H1 (cell line): ENCODE measurements around the gene ANAPC13. TPM values are rescaled to one million over a fixed set of nuclear protein-coding genes. Genes with fewer than 3 reads are reported as not detected.

Source experiments
- CTCF ChIA-PET: fragments of 300-600 bp; sonication (Branson Sonifier 250); formaldehyde crosslinking; loops from one replicate; lab custom pipeline; 2021; ENCODE audit not compliant: partially characterized antibody; lab: Charles Lee
- POLR2A ChIA-PET: fragments of 300-600 bp; sonication (Branson Sonifier 250); formaldehyde crosslinking; loops from one replicate; lab custom pipeline; 2021; ENCODE audit warnings: inconsistent platforms; ENCODE audit not compliant: partially characterized antibody; lab: Charles Lee
- DNase-seq, 2 experiments: peaks; one replicate each; pipeline versions ENCODE4 v3.0.0 to v3.0.0-alpha.2; 2010 to 2022; ENCODE audit warnings: low spot score in 2 of 2, low read depth in 1 of 2, mixed read lengths in 1 of 2
- FAIRE-seq: peaks from 2 replicates; lab custom pipeline; 2011; peaks lifted over from hg19 to GRCh38; lab: Jason Lieb, UNC
- H2AFZ ChIP-seq: 2 replicates; pipeline ENCODE4 v1.8.1; 2012; ENCODE audit warnings: low read length, inconsistent platforms
- H2AK5ac ChIP-seq: 2 replicates; pipeline ENCODE4 v1.6.1; 2013; ENCODE audit warnings: low read depth, low read length
- H2BK120ac ChIP-seq: replicated peaks from 2 replicates; pipeline ENCODE3; 2013; ENCODE audit warnings: low read depth, low read length, inconsistent platforms
- H2BK12ac ChIP-seq: 2 replicates; pipeline ENCODE4 v1.6.1; 2013; ENCODE audit warnings: low read depth, low read length
- H2BK15ac ChIP-seq: 2 replicates; pipeline ENCODE4 v1.6.1; 2013; ENCODE audit warnings: low read length
- H2BK20ac ChIP-seq: 2 replicates; pipeline ENCODE4 v1.6.1; 2013; ENCODE audit warnings: low read length
- H2BK5ac ChIP-seq: 2 replicates; pipeline ENCODE4 v1.6.1; 2013; ENCODE audit warnings: low read depth, low read length
- H3K14ac ChIP-seq: 2 replicates; pipeline ENCODE4 v1.6.1; 2013; ENCODE audit warnings: inconsistent platforms; ENCODE audit not compliant: insufficient read length
- H3K18ac ChIP-seq: 2 replicates; pipeline ENCODE4 v1.6.1; 2013; ENCODE audit warnings: low read length; ENCODE audit errors: extremely low read depth
- H3K23ac ChIP-seq: 2 replicates; pipeline ENCODE4 v1.6.1; 2013; ENCODE audit warnings: inconsistent platforms; ENCODE audit not compliant: insufficient read length
- H3K23me2 ChIP-seq: 2 replicates; pipeline ENCODE4 v1.6.1; 2013; ENCODE audit warnings: low read depth, low read length
- H3K27ac ChIP-seq: 2 replicates; pipeline ENCODE4 v1.6.1; 2011; ENCODE audit warnings: low read depth, low read length, inconsistent platforms
- H3K27me3 ChIP-seq, 4 experiments: replicated peaks in 1 of 4; 1 replicate in 1 of 4; 2 replicates in 3 of 4; pipeline versions ENCODE4 v1.6.1 to v1.8.1; 2011 to 2013; ENCODE audit warnings: low read length in 3 of 4, mild to moderate bottlenecking in 3 of 4, inconsistent platforms in 2 of 4, mixed read lengths in 2 of 4, moderate library complexity in 1 of 4; ENCODE audit not compliant: control insufficient read depth in 3 of 4, insufficient read depth in 3 of 4; ENCODE audit errors: extremely low read depth in 1 of 4
- H3K36me3 ChIP-seq, 4 experiments: 2 replicates each; pipeline versions ENCODE4 v1.6.1 to v1.8.1; 2011 to 2013; ENCODE audit warnings: mild to moderate bottlenecking in 4 of 4, low read length in 3 of 4, moderate library complexity in 2 of 4, control low read depth in 1 of 4, inconsistent platforms in 1 of 4; ENCODE audit not compliant: insufficient read depth in 4 of 4, control insufficient read depth in 2 of 4
- H3K4ac ChIP-seq: replicated peaks from 2 replicates; pipeline ENCODE3; 2013; ENCODE audit warnings: low read length, low read depth, mixed read lengths, inconsistent platforms; ENCODE audit not compliant: insufficient read length
- H3K4me1 ChIP-seq, 4 experiments: replicated peaks in 1 of 4; 1 replicate in 1 of 4; 2 replicates in 3 of 4; pipeline versions ENCODE4 v1.6.1 to v1.8.1; 2011 to 2013; ENCODE audit warnings: low read length in 3 of 4, inconsistent platforms in 2 of 4, mixed read lengths in 1 of 4; ENCODE audit not compliant: insufficient read depth in 4 of 4, control insufficient read depth in 3 of 4
- H3K4me2 ChIP-seq, 2 experiments: 2 replicates each; pipeline versions ENCODE4 v1.6.1 to v1.8.1; 2011 to 2013; ENCODE audit warnings: low read depth in 2 of 2, low read length in 2 of 2, control low read depth in 1 of 2, inconsistent platforms in 1 of 2, mild to moderate bottlenecking in 1 of 2; ENCODE audit not compliant: insufficient read depth in 1 of 2
- H3K4me3 ChIP-seq, 4 experiments: fragments of 200-600, 300-600 bp in 1 of 4; sonication (generic), shearing (Covaris generic), sonication (Bioruptor Twin) in 1 of 4; 2 replicates each; pipeline versions ENCODE4 v1.5.1 to v1.8.1; 2011 to 2016; ENCODE audit warnings: low read length in 4 of 4, low read depth in 3 of 4, control low read depth in 2 of 4, inconsistent platforms in 2 of 4, mild to moderate bottlenecking in 2 of 4, mixed read lengths in 1 of 4, moderate library complexity in 1 of 4; ENCODE audit not compliant: insufficient read depth in 2 of 4; ENCODE audit errors: extremely low read depth in 1 of 4
- H3K56ac ChIP-seq: replicated peaks from 2 replicates; pipeline ENCODE3; 2013; ENCODE audit warnings: low read depth, mild to moderate bottlenecking, mixed read lengths, low read length, inconsistent platforms; ENCODE audit not compliant: insufficient read length
- H3K79me1 ChIP-seq: 2 replicates; pipeline ENCODE4 v1.6.1; 2013; ENCODE audit warnings: low read depth, low read length, control low read depth
- H3K79me2 ChIP-seq, 2 experiments: 2 replicates each; pipeline versions ENCODE4 v1.6.1 to v1.8.1; 2012 to 2013; ENCODE audit warnings: low read length in 2 of 2, mild to moderate bottlenecking in 2 of 2, inconsistent platforms in 1 of 2; ENCODE audit not compliant: insufficient read depth in 2 of 2, control insufficient read depth in 1 of 2
- H3K9ac ChIP-seq, 4 experiments: replicated peaks in 1 of 4; 1 replicate in 1 of 4; 2 replicates in 3 of 4; pipeline versions ENCODE4 v1.6.1 to v1.8.1; 2011 to 2013; ENCODE audit warnings: low read depth in 3 of 4, low read length in 3 of 4, control low read depth in 2 of 4, mild to moderate bottlenecking in 2 of 4, moderate library complexity in 2 of 4, inconsistent platforms in 1 of 4; ENCODE audit errors: extremely low read depth in 1 of 4
- H3K9me3 ChIP-seq, 2 experiments: 2 replicates each; pipeline versions ENCODE4 v1.6.1 to v1.8.1; 2012 to 2013; ENCODE audit warnings: mild to moderate bottlenecking in 2 of 2, moderate library complexity in 2 of 2, control low read depth in 1 of 2, inconsistent platforms in 1 of 2, low read depth in 1 of 2, low read length in 1 of 2, mixed read lengths in 1 of 2; ENCODE audit not compliant: insufficient read depth in 2 of 2
- H4K20me1 ChIP-seq, 2 experiments: replicated peaks in 1 of 2; 2 replicates each; pipeline versions ENCODE3 to v1.8.1; 2011 to 2013; ENCODE audit warnings: inconsistent platforms in 2 of 2, low read length in 2 of 2, mild to moderate bottlenecking in 1 of 2; ENCODE audit not compliant: insufficient read depth in 2 of 2, control insufficient read depth in 1 of 2
- H4K5ac ChIP-seq: 2 replicates; pipeline ENCODE4 v1.6.1; 2013; ENCODE audit warnings: low read length, low read depth, mixed read lengths, inconsistent platforms; ENCODE audit not compliant: insufficient read length
- H4K8ac ChIP-seq: 2 replicates; pipeline ENCODE4 v1.8.0; 2013; ENCODE audit warnings: mild to moderate bottlenecking, moderate library complexity, low read length, inconsistent platforms; ENCODE audit not compliant: insufficient read depth; ENCODE audit errors: extremely low read depth
- H4K91ac ChIP-seq: replicated peaks from 2 replicates; pipeline ENCODE3; 2013; ENCODE audit warnings: low read length, mixed read lengths, inconsistent platforms; ENCODE audit not compliant: insufficient read length
- CHD2 ChIP-seq: IDR thresholded peaks from 2 replicates; pipeline ENCODE4 v1.6.1; 2012; ENCODE audit warnings: low read length, improper control_type of control experiment
- CTCF ChIP-seq, 3 experiments: IDR thresholded peaks; 1 replicate in 2 of 3; 2 replicates in 1 of 3; pipeline versions ENCODE4 v1.5.1 to v1.6.1; 2011; ENCODE audit warnings: low read length in 3 of 3, mild to moderate bottlenecking in 3 of 3, inconsistent platforms in 2 of 3, low read depth in 1 of 3, moderate library complexity in 1 of 3; ENCODE audit not compliant: insufficient read depth in 1 of 3; ENCODE audit errors: control extremely low read depth in 1 of 3
- JUN ChIP-seq: IDR thresholded peaks from 2 replicates; pipeline ENCODE4 v1.6.1; 2011; ENCODE audit warnings: low read depth, mild to moderate bottlenecking, improper control_type of control experiment, low read length
- JUND ChIP-seq: IDR thresholded peaks from 2 replicates; pipeline ENCODE4 v1.6.1; 2011; ENCODE audit warnings: mild to moderate bottlenecking, improper control_type of control experiment, low read length
- POLR2AphosphoS5 ChIP-seq: IDR thresholded peaks from 2 replicates; pipeline ENCODE4 v1.6.1; 2011; ENCODE audit warnings: low read depth, low read length
- RAD21 ChIP-seq, 2 experiments: IDR thresholded peaks in 1 of 2; conservative IDR thresholded peaks in 1 of 2; 2 replicates each; pipeline ENCODE4 v1.6.1; 2011; ENCODE audit warnings: low read depth in 2 of 2, low read length in 2 of 2, improper control_type of control experiment in 1 of 2, inconsistent platforms in 1 of 2, mild to moderate bottlenecking in 1 of 2, moderate library complexity in 1 of 2
- SIRT6 ChIP-seq: IDR thresholded peaks from one replicate; pipeline ENCODE4 v1.7.1; 2012; ENCODE audit warnings: low read length, inconsistent platforms
- SP1 ChIP-seq: IDR thresholded peaks from 2 replicates; pipeline ENCODE4 v1.6.1; 2011; ENCODE audit warnings: low read depth, low read length
- TBP ChIP-seq: IDR thresholded peaks from 2 replicates; pipeline ENCODE4 v1.6.1; 2011; ENCODE audit warnings: low read depth, low read length, improper control_type of control experiment
- TEAD4 ChIP-seq: IDR thresholded peaks from 2 replicates; pipeline ENCODE4 v1.6.1; 2012; ENCODE audit warnings: low read depth, low read length, inconsistent platforms, mixed read lengths
- WGBS, 2 experiments: shearing (Covaris generic) in 1 of 2; methylation state at CpG; one replicate each; pipeline versions ENCODE4 v1.1.6 to v1.1.7; 2013 to 2015; ENCODE audit warnings: low lambda C conversion rate in 2 of 2, mixed read lengths in 2 of 2, inconsistent platforms in 1 of 2, low coverage in 1 of 2, missing lambda C conversion rate in 1 of 2; ENCODE audit not compliant: insufficient replicate concordance in 2 of 2, insufficient coverage in 1 of 2, insufficient read length in 1 of 2; ENCODE audit errors: extremely low coverage in 1 of 2, missing lambda C conversion rate in 1 of 2; 5-methylcytosine and 5-hydroxymethylcytosine counted together
- polyA plus RNA-seq, 7 experiments: library from polyadenylated mRNA; depleted of rRNA in 3 of 7; stranded (reverse) in 5 of 7; unstranded in 2 of 7; fragments of >200 nt in 5 of 7; fragments of 200-250 nt in 2 of 7; gene quantifications; 1 replicate in 5 of 7; 2 replicates in 1 of 7; 4 replicates in 1 of 7; pipeline versions ENCODE4 v1.2.1 to v1.2.3, GENCODE V29; 2011 to 2013; ENCODE audit warnings: missing spikeins in 2 of 7, mixed read lengths in 2 of 7
- total RNA-seq: library from RNA; stranded (reverse); fragmentation: NEBNext Ultra II Directional; extraction: Animal tissue kit (Norgen Biotek cat#: 25700); gene quantifications from 2 replicates; pipeline ENCODE4 v1.2.1, GENCODE V29; 2021
- TF ChIP-seq, protein P1 (sequence below): IDR thresholded peaks from 2 replicates; pipeline ENCODE4 v1.6.1; 2012; ENCODE audit warnings: inconsistent platforms

Gene ANAPC13
- total and polyA plus RNA-seq, 2 of the 8 experiments (the other 6 are each of a cell fraction or from before 2014, with no cell fraction given), result 33.3 to 34.0 TPM

DNA sequence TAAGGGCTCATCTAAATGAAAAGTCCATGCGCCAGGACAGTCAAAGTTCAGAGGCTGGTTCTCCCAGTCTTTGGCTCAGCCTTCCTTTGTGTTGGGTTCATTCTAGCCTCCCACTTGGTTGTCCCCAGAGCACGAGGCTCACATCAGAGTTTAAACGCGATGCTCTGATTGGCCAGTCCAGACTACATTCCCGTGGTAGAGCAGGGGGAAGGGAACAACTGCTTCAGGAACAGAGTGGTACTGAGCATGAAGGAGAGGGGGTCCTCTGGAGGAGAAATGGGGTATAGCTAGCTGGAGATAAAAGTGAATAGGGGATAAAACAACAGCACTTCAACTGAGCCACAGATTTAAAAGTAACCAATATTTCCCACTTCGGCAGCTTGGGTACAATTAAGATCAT is 32.2 kb downstream of the ANAPC13 start:
- 44% methylated on average over 6 of the region's 6 CpGs; no CpG with 5 or more reads in 1 of the 2 experiments for WGBS, 2 experiments
- TF ChIP-seq SIRT6, result no peak
- TF ChIP-seq TEAD4, result peak; percentile 53; the same call in 1 of the 2 replicates
- peak; percentile 36; the same call in 1 of the 2 replicates for TF ChIP-seq JUND
- TF ChIP-seq SP1, result peak; percentile 70; the same call in 1 of the 2 replicates
- peak; percentile 23; the same call in 1 of the 2 replicates for TF ChIP-seq TBP
- no peak for TF ChIP-seq POLR2AphosphoS5
- TF ChIP-seq RAD21 (IDR thresholded peaks at IDR 0.05 in 1 of 2, conservative IDR thresholded peaks at IDR 0.05 in 1 of 2; ENCODE audit: low read depth in 2 of 2, low read length in 2 of 2), result peak; percentile 82 to 88
- TF ChIP-seq CTCF (IDR thresholded peaks at IDR 0.05; ENCODE audit: control extremely low read depth in 1 of 3, insufficient read depth in 1 of 3, low read depth in 1 of 3, low read length in 3 of 3), result peak; percentile 27 to 81 (median 57)
- peak; percentile 61; the same call in 1 of the 2 replicates for TF ChIP-seq CHD2
- TF ChIP-seq JUN, result no peak
- TF ChIP-seq, protein P1, sequence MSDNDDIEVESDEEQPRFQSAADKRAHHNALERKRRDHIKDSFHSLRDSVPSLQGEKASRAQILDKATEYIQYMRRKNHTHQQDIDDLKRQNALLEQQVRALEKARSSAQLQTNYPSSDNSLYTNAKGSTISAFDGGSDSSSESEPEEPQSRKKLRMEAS, result peak; percentile 97

More for the DNA sequence above, 32.2 kb downstream of the ANAPC13 start:
- 0 out of 2 replicates have a peak overlapping the region, but pooled peaks have one; percentile 9 for H2BK15ac ChIP-seq
- H2BK120ac ChIP-seq, result no peak overlapping the region
- no peak overlapping the region for H2AK5ac ChIP-seq
- H3K9me3 ChIP-seq, result no peaks in the 10 kb centered on the region
- peaks cover 0 to 4% (median 0%) of the 10 kb centered on the region in 4 experiments; a peak in 2 of 7 replicates for H3K27me3 ChIP-seq
- H3K18ac ChIP-seq, result no peak overlapping the region
- H3K79me2 ChIP-seq, result no peaks in the 10 kb centered on the region
- no peak overlapping the region for H3K4me3 ChIP-seq
- no peak overlapping the region for H3K56ac ChIP-seq
- no peak overlapping the region for H4K91ac ChIP-seq
- no peak overlapping the region for H2BK20ac ChIP-seq
- CTCF ChIA-PET, result interaction anchor here (0.7 to 7.5 kb wide), 21 partner anchors 9 to 210 kb away, joined by 3 to 95 read pairs (median 6); partner anchors contain the start of gene AMOTL2
- H3K14ac ChIP-seq, result no peak overlapping the region
- no peak overlapping the region for H3K9ac ChIP-seq
- H3K4me2 ChIP-seq, result no peak overlapping the region
- no peaks in the 10 kb centered on the region for H3K79me1 ChIP-seq
- POLR2A ChIA-PET, result interaction anchor here (1.3 to 9.2 kb wide), 5 partner anchors 11 to 140 kb away, joined by 3 to 94 read pairs (median 4); partner anchors contain the start of gene AMOTL2
- peaks cover 0 to 3% (median 2%) of the 10 kb centered on the region in 4 experiments; a peak in 4 of 7 replicates for H3K4me1 ChIP-seq
- no peaks in the 10 kb centered on the region for H4K20me1 ChIP-seq
- no peak overlapping the region for H4K8ac ChIP-seq
- no peak overlapping the region for H2BK5ac ChIP-seq
- H3K23ac ChIP-seq, result no peak overlapping the region
- H4K5ac ChIP-seq, result no peak overlapping the region
- no peak overlapping the region for H3K27ac ChIP-seq
- no peaks in the 10 kb centered on the region for H3K23me2 ChIP-seq
- no peaks in the 10 kb centered on the region for H3K36me3 ChIP-seq
- no peak overlapping the region; the same call in 1 of the 2 replicates for H2AFZ ChIP-seq
- H3K4ac ChIP-seq, result no peak overlapping the region
- FAIRE-seq (peak; percentile 87), DNase-seq (peak; percentile 31 to 59)
- no peak overlapping the region; the same call in 1 of the 2 replicates for H2BK12ac ChIP-seq
